ENCODE results near the gene STPG3. TPM values are rescaled to one million over a fixed set of nuclear protein-coding genes. Genes with fewer than 3 reads are reported as not detected.

STPG3 gene
- total RNA-seq, 2 donors from 2014 or later: not detected

- DNase-seq: no peak
- intact Hi-C loops (cut with DNase I): no loop called here
These were observed 525 bp upstream of the STPG3 start for GRCh38 chr9:137250329-137251193.

GRCh38 chr9:137251490-137252268 is 593 bp downstream of the STPG3 start:
- Histone ChIP-seq H3K4me3 (no peak overlapping the region), H3K27ac (no peak overlapping the region), H3K9me3 (no peaks in the 10 kb centered on the region), H3K4me1 (peaks cover 8% of the 10 kb centered on the region), H3K9ac (ENCODE audit: low read depth in 2 of 2, low read length in 2 of 2) (no peak overlapping the region), H3K36me3 (no peaks in the 10 kb centered on the region), H3K27me3 (no peaks in the 10 kb centered on the region)
- TF ChIP-seq CTCF (IDR thresholded peaks at IDR 0.05): no peak
- intact Hi-C loops (cut with DNase I): no loop called here
- no peak for DNase-seq

More at GRCh38 chr9:137250329-137251193, 525 bp upstream of the STPG3 start:
- Histone ChIP-seq H3K36me3 (no peaks in the 10 kb centered on the region), H3K9me3 (no peaks in the 10 kb centered on the region), H3K27ac (no peak overlapping the region), H3K4me1 (no peaks in the 10 kb centered on the region), H3K9ac (ENCODE audit: low read depth in 2 of 2, low read length in 2 of 2) (peak overlapping the region; percentile 2 to 5), H3K27me3 (no peaks in the 10 kb centered on the region), H3K4me3 (no peak overlapping the region)
- no peak for TF ChIP-seq CTCF (IDR thresholded peaks at IDR 0.05)

- Histone ChIP-seq H3K27me3 (no peaks in the 10 kb centered on the region), H3K36me3 (no peaks in the 10 kb centered on the region), H3K4me3 (no peak overlapping the region), H3K27ac (no peak overlapping the region), H3K4me1 (peaks cover 11% of the 10 kb centered on the region), H3K9me3 (no peaks in the 10 kb centered on the region), H3K9ac (ENCODE audit: low read depth in 2 of 2, low read length in 2 of 2) (no peak overlapping the region)
- intact Hi-C loops (cut with DNase I): no loop called here
- no peak for TF ChIP-seq CTCF (IDR thresholded peaks at IDR 0.05)
- DNase-seq: no peak
These were observed 1.7 kb downstream of the STPG3 start for GRCh38 chr9:137252555-137253506.

GRCh38 chr9:137253717-137254623 is 2.9 kb downstream of the STPG3 start:
- Histone ChIP-seq H3K4me3 (peak overlapping the region; percentile 92), H3K36me3 (no peaks in the 10 kb centered on the region), H3K9me3 (no peaks in the 10 kb centered on the region), H3K9ac (ENCODE audit: low read depth in 2 of 2, low read length in 2 of 2) (peak overlapping the region; percentile 70 to 88), H3K27ac (peak overlapping the region; percentile 72), H3K27me3 (no peaks in the 10 kb centered on the region), H3K4me1 (peaks cover 11% of the 10 kb centered on the region)
- intact Hi-C loops (cut with DNase I): no loop called here
- no peak for TF ChIP-seq CTCF (IDR thresholded peaks at IDR 0.05)
- peak; percentile 66 for DNase-seq
